SK-N-SH treated with all-trans-retinoic acid at 6 μM for 48 hours (cell line): Measurements from ENCODE around the gene FOXL1.

Experiments
- ATAC-seq: fragments of 200-7000 bp; cut with Tn5 transposase; 3 replicates; pipeline ENCODE4 v1.9.1; 2020; ENCODE audit warnings: mild to moderate bottlenecking, moderate library complexity
- BACH2 ChIP-seq: fragments of 250-450 bp; sonication (Bioruptor Pico); IDR thresholded peaks from 2 replicates; pipeline ENCODE4 v1.9.0; 2021; ENCODE audit warnings: mild to moderate bottlenecking, borderline replicate concordance
- CSDC2 ChIP-seq: fragments of 250-450 bp; sonication (Bioruptor Pico); IDR thresholded peaks from 2 replicates; pipeline ENCODE4 v1.5.0; 2020; ENCODE audit warnings: mild to moderate bottlenecking, moderate library complexity
- ESRRG ChIP-seq: fragments of 250-450 bp; sonication (Bioruptor Pico); IDR thresholded peaks from 2 replicates; pipeline ENCODE4 v1.6.1; 2021; ENCODE audit warnings: mild to moderate bottlenecking
- GLIS3 ChIP-seq: fragments of 250-450 bp; sonication (Bioruptor Pico); IDR thresholded peaks from 2 replicates; pipeline ENCODE4 v1.5.0; 2020; ENCODE audit warnings: mild to moderate bottlenecking, moderate library complexity
- ISL1 ChIP-seq: fragments of 250-450 bp; sonication (Bioruptor Pico); IDR thresholded peaks from 2 replicates; pipeline ENCODE4 v2.1.2; 2022; ENCODE audit warnings: mild to moderate bottlenecking, moderate library complexity
- OSR1 ChIP-seq: fragments of 250-450 bp; sonication (Bioruptor Pico); IDR thresholded peaks from 2 replicates; pipeline ENCODE4 v1.8.0; 2022; ENCODE audit warnings: moderate library complexity, mild to moderate bottlenecking, inconsistent platforms
- PPARA ChIP-seq: fragments of 250-450 bp; sonication (Bioruptor Pico); IDR thresholded peaks from 2 replicates; pipeline ENCODE4 v1.5.0; 2020; ENCODE audit warnings: mild to moderate bottlenecking, borderline replicate concordance
- RARB ChIP-seq: fragments of 250-450 bp; sonication (Bioruptor Pico); IDR thresholded peaks from 2 replicates; pipeline ENCODE4 v1.8.0; 2021; ENCODE audit warnings: mild to moderate bottlenecking, moderate library complexity
- SNAI2 ChIP-seq: fragments of 250-450 bp; sonication (Bioruptor Pico); IDR thresholded peaks from 2 replicates; pipeline ENCODE4 v1.5.0; 2020; ENCODE audit warnings: mild to moderate bottlenecking, moderate library complexity
- ZC3H10 ChIP-seq: fragments of 250-450 bp; sonication (Bioruptor Pico); IDR thresholded peaks from 2 replicates; pipeline ENCODE4 v1.5.1; 2021; ENCODE audit warnings: mild to moderate bottlenecking, moderate library complexity
- ZFP3 ChIP-seq: fragments of 250-450 bp; sonication (Bioruptor Pico); IDR thresholded peaks from 2 replicates; pipeline ENCODE4 v1.5.0; 2020; ENCODE audit warnings: mild to moderate bottlenecking, moderate library complexity
- ZNF565 ChIP-seq: fragments of 450-650 bp; formaldehyde crosslinking; conservative IDR thresholded peaks from 2 replicates; pipeline ENCODE4 v1.5.0; 2020; ENCODE audit warnings: low read depth, mild to moderate bottlenecking, moderate library complexity
- ZNF70 ChIP-seq: fragments of 450-650 bp; formaldehyde crosslinking; IDR thresholded peaks from 2 replicates; pipeline ENCODE4 v1.5.0; 2020; ENCODE audit warnings: mild to moderate bottlenecking, moderate library complexity
- ZNF8 ChIP-seq: fragments of 450-650 bp; formaldehyde crosslinking; IDR thresholded peaks from 2 replicates; pipeline ENCODE4 v1.5.0; 2020; ENCODE audit warnings: mild to moderate bottlenecking, moderate library complexity
- TF ChIP-seq, protein P1 (sequence below): fragments of 250-450 bp; sonication (Bioruptor Pico); IDR thresholded peaks from 2 replicates; pipeline ENCODE4 v1.8.0; 2021; ENCODE audit warnings: low read depth, mild to moderate bottlenecking, moderate library complexity, borderline replicate concordance
- TF ChIP-seq, protein P2 (sequence below): fragments of 250-450 bp; sonication (Bioruptor Pico); IDR thresholded peaks from 2 replicates; pipeline ENCODE4 v1.5.0; 2020; ENCODE audit warnings: mild to moderate bottlenecking, moderate library complexity
- TF ChIP-seq, protein P3 (sequence below): fragments of 250-450 bp; sonication (Bioruptor Pico); IDR thresholded peaks from 2 replicates; pipeline ENCODE4 v1.5.1; 2021; ENCODE audit warnings: mild to moderate bottlenecking, moderate library complexity
- TF ChIP-seq, protein P4 (sequence below): fragments of 250-450 bp; sonication (Bioruptor Pico); IDR thresholded peaks from 2 replicates; pipeline ENCODE4 v1.8.0; 2020; ENCODE audit warnings: mild to moderate bottlenecking, moderate library complexity, borderline replicate concordance

The FOXL1 gene

DNA sequence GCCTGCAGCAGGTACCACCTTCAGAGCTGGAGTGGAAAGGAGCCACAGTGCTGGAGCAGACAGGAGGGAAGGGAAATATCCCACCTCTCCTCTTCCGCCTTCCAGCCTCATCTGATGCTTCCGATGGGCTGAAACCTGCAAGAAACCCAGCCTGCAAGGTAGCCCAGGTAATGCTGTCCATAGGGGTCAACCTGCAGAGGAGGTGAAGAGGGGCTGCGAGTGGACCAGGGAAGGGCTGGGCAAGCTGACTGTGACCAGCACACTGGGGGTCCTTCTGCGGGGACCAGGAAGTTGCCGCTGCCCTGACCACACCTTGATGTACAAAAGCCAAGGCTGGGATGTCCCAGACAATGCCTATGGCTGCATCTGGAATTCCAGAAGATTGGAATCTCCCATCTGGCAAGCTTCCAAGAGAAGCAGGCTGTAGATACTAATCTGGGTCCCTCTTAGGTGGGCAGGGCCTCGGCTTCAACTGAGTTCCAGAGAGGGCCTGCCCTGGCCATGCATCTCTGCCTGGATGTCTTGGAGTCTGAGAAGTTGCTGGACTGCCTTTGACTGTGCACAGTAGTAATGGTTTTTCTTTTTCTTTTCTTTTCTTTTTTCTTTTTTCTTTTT, 5.8 kb downstream of the FOXL1 start:
- no peak for ATAC-seq
- TF ChIP-seq ESRRG (CRISPR knock-in tag) = no peak
- TF ChIP-seq, protein P1, sequence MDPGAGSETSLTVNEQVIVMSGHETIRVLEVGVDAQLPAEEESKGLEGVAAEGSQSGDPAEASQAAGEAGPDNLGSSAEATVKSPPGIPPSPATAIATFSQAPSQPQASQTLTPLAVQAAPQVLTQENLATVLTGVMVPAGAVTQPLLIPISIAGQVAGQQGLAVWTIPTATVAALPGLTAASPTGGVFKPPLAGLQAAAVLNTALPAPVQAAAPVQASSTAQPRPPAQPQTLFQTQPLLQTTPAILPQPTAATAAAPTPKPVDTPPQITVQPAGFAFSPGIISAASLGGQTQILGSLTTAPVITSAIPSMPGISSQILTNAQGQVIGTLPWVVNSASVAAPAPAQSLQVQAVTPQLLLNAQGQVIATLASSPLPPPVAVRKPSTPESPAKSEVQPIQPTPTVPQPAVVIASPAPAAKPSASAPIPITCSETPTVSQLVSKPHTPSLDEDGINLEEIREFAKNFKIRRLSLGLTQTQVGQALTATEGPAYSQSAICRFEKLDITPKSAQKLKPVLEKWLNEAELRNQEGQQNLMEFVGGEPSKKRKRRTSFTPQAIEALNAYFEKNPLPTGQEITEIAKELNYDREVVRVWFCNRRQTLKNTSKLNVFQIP = no peak
- TF ChIP-seq, protein P2, sequence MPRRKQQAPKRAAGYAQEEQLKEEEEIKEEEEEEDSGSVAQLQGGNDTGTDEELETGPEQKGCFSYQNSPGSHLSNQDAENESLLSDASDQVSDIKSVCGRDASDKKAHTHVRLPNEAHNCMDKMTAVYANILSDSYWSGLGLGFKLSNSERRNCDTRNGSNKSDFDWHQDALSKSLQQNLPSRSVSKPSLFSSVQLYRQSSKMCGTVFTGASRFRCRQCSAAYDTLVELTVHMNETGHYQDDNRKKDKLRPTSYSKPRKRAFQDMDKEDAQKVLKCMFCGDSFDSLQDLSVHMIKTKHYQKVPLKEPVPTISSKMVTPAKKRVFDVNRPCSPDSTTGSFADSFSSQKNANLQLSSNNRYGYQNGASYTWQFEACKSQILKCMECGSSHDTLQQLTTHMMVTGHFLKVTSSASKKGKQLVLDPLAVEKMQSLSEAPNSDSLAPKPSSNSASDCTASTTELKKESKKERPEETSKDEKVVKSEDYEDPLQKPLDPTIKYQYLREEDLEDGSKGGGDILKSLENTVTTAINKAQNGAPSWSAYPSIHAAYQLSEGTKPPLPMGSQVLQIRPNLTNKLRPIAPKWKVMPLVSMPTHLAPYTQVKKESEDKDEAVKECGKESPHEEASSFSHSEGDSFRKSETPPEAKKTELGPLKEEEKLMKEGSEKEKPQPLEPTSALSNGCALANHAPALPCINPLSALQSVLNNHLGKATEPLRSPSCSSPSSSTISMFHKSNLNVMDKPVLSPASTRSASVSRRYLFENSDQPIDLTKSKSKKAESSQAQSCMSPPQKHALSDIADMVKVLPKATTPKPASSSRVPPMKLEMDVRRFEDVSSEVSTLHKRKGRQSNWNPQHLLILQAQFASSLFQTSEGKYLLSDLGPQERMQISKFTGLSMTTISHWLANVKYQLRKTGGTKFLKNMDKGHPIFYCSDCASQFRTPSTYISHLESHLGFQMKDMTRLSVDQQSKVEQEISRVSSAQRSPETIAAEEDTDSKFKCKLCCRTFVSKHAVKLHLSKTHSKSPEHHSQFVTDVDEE = no peak
- TF ChIP-seq BACH2 = no peak
- TF ChIP-seq SNAI2 = no peak
- TF ChIP-seq, protein P3, sequence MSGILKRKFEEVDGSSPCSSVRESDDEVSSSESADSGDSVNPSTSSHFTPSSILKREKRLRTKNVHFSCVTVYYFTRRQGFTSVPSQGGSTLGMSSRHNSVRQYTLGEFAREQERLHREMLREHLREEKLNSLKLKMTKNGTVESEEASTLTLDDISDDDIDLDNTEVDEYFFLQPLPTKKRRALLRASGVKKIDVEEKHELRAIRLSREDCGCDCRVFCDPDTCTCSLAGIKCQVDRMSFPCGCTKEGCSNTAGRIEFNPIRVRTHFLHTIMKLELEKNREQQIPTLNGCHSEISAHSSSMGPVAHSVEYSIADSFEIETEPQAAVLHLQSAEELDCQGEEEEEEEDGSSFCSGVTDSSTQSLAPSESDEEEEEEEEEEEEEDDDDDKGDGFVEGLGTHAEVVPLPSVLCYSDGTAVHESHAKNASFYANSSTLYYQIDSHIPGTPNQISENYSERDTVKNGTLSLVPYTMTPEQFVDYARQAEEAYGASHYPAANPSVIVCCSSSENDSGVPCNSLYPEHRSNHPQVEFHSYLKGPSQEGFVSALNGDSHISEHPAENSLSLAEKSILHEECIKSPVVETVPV (CRISPR knock-in tag) = no peak
- TF ChIP-seq ZNF70 (CRISPR knock-in tag) = no peak
- TF ChIP-seq ZNF8 (CRISPR knock-in tag) = no peak
- TF ChIP-seq GLIS3 (CRISPR knock-in tag) = no peak
- no peak for TF ChIP-seq OSR1 (CRISPR knock-in tag)
- no peak for TF ChIP-seq CSDC2 (CRISPR knock-in tag)
- TF ChIP-seq ZNF565 (CRISPR knock-in tag) = no peak
- TF ChIP-seq, protein P4, sequence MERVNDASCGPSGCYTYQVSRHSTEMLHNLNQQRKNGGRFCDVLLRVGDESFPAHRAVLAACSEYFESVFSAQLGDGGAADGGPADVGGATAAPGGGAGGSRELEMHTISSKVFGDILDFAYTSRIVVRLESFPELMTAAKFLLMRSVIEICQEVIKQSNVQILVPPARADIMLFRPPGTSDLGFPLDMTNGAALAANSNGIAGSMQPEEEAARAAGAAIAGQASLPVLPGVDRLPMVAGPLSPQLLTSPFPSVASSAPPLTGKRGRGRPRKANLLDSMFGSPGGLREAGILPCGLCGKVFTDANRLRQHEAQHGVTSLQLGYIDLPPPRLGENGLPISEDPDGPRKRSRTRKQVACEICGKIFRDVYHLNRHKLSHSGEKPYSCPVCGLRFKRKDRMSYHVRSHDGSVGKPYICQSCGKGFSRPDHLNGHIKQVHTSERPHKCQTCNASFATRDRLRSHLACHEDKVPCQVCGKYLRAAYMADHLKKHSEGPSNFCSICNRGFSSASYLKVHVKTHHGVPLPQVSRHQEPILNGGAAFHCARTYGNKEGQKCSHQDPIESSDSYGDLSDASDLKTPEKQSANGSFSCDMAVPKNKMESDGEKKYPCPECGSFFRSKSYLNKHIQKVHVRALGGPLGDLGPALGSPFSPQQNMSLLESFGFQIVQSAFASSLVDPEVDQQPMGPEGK (CRISPR knock-in tag) = no peak
- TF ChIP-seq PPARA = no peak
- TF ChIP-seq ISL1 (CRISPR knock-in tag) = no peak
- TF ChIP-seq RARB = no peak

DNA sequence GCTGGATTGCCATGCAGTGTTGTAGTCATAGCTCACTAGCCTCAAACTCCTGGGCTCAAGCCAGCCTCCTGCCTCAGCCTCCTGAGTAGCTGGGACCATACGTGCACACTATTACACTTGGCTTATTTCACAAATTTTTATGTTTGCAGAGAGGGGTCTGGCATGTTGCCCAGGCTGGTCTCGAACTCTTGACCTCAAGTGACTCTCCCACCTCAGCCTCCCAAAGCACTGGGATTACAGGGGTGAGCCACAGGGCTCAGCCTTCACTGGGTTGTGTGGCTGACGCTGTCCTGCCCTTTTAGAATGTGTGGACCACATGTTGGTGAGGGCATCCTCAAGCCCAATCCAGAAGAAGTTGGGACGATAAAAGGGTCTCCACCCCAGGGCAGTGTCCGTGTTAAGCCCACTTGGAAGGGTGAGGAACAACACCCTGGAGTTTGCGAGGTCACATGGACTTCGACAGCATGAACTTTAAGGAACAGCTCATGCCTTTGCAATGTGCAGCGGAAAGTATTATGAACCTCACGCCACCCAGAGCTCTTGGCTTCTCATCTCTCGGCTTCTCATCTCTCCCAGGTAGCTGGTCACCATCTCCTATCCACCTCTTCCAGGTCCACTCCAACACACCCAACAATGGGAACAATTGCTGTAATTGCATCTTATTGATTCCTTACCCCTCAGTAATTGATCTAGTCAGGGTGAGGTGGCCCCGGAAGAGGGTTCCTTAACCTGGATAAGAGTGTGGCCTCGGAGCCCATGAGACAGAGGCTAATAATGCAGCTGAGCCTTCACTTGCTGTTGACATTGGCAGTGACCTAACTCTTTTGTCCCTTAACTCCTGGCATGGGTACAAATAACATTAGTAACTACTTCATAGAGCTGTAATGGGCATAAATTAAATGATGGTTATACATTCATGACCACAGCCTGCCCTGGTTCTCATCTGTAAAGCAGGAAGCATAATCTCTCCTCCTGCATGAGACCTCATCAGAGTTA, 6.7 kb downstream of the FOXL1 start:
- peak; percentile 15 for ATAC-seq
- TF ChIP-seq CSDC2 (CRISPR knock-in tag) (no peak), ZNF565 (CRISPR knock-in tag) (no peak), ESRRG (CRISPR knock-in tag) (no peak), ISL1 (CRISPR knock-in tag) (no peak), ZNF70 (CRISPR knock-in tag) (no peak), ZNF8 (CRISPR knock-in tag) (no peak), ZFP3 (CRISPR knock-in tag) (no peak), PPARA (no peak), SNAI2 (no peak), GLIS3 (CRISPR knock-in tag) (no peak), OSR1 (CRISPR knock-in tag) (no peak), RARB (no peak), ZC3H10 (no peak)
- TF ChIP-seq, protein P2 = no peak
